ENCODE data around the gene AGPAT1.
A peak's percentile ranks its signal among the peaks of the same experiment; 100 is the strongest.
"Not testable (repeated sequence)": the region's sequence is repeated elsewhere in the genome, so short reads cannot be mapped to it uniquely, and the experiment has no call there.

AGPAT1 gene

DNA sequence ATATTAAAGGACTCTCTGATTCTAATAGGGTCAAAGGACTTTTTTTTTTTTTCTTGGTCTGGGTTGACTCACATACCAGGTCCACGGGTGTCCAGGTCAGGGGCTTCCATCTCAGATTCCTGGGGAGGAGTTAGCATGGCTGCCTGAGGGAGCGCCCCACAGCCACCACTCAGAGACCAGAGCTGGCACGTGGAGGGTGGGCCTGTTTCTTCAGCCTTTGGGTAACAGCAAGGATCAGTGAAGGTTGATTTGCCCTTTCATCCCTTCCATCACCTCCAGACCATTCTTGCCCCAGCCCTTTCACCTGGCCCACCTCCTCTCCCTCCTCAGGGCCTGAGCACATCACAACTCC lies 22.4 kb upstream of the AGPAT1 start:
- FAIRE-seq = no peak

DNA sequence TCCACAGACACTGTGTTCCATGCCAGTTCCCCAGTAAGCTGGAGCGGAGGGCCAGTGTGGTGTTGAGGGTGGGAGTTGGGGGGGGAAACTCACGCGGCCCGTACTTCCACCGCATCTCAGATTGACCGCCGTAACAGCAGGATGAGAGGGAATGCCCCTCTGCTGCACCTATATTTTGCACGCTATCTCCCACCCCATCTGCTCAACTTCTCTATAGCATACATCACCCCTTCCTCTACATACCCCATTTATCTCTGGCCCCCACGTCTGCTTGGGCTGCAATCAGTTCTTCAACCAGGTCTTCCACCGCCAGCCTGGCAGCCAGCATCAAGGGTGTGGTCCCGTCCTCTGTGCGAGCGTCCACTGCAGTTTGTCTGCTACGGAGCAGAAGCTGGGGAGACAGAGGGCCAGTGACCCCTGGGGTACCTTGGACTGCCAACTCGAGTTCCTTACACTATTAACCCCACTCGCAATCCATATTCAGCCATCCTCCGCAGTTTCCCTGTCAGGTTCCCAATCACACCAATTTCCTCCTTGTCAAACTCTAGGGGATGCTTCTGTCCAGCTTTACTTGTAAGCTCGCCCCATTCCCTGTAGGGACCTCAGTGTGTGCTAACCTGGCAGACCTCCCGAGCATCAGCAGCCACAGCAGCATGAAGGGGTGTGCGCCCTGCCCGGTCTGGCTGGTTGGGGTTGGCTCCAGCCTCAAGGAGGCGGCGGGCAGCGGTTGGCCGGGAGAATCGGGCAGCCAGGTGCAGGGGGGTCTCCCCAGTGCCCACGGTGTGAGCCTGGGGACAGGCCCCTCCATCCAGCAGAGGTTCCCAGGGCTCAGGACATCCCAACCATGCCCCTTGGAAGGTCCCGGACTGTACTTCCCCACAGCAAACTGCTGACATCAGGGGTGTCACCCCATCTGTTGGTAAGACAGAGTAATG lies 21.1 kb upstream of the AGPAT1 start:
- no peak for FAIRE-seq

DNA sequence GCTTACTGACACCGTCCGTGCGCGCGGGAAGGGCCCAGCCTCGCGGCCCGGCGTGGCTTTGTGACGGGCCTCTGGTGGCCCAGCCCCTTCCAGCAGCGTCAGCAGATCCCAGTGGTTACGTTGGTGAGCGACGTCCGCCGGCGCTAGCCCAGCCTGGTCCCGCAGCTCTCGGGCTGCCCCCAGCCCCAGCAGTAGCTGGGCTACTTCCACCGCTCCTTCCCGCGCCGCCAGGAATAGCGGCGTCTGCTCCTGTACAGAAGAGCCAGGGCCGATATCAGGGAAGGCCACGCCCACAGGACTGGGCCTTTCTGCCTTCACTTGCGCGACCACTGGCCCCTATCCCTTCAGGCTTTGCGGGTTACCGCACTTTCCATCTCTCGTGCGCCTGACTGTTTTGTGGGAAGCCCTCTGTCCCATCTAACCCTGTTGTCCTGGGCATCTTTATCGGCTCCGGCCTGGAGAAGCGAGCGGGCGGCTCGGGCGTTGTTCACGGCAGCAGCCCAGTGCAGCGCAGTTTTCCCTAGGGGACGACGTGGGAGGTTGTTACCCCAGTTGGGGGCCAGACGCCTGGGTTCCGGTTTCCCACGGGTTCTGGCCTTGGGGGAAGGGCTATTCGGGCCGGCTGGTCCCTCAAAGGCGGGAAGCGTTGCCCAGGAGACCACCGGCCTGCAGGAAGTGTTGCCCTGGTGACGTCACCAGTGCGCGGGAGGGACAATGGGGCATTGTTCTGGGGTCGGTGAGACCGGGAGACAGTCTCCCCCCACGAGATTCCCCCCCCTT lies 20.2 kb upstream of the AGPAT1 start:
- FAIRE-seq = no peak

DNA sequence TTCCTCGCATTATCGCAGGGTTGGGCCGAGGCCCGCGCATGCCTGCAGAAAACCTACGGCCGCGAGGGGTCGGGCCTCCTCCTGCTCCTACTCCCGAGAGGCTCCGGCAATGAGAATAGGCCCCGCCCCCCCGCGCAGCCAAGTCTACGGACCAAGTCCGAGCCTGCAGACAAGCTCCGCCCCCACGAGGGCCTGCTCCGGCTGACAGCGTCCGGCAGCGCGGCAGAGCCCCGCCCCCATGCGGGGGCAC lies 19.7 kb upstream of the AGPAT1 start:
- FAIRE-seq = peak; percentile 98

DNA sequence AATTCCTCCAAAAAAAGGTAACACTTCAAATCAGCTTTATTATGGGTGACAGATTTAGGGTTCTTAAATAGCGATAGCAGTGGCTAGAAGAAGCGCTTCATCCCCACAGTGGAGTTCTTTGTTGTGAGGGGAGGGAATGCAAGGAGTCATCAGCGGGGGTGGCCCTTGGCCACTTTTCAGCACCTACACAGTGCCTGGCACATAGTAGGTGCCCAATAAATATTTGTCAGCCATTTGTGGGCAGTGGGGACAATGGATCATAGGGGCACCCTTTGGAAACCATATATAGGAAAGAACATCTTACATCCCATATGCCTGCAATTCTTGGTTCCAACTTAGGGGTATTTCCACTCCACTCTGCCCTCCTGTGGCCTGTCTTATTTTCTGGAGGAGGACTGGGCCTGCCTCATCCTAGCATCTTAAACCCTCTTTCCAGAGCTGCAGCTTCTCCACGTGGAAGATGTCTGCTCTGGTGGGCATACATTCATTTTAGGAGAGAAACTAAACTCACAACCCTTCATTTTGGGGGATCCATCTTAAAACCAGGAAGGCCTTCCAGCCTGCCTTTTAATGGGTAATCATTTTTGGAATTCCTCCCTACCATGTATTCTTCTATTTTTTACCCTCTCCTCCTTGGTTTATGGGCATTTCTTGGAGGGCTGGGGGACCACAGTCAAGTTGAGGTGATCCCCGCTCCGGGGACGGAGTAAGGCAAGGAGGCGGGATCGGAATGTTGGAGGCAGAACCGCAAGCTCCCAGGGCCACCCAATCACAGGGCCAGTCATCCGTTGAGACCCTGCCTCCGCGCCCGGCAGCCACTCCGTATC lies 19.2 kb upstream of the AGPAT1 start:
- no peak for FAIRE-seq

DNA sequence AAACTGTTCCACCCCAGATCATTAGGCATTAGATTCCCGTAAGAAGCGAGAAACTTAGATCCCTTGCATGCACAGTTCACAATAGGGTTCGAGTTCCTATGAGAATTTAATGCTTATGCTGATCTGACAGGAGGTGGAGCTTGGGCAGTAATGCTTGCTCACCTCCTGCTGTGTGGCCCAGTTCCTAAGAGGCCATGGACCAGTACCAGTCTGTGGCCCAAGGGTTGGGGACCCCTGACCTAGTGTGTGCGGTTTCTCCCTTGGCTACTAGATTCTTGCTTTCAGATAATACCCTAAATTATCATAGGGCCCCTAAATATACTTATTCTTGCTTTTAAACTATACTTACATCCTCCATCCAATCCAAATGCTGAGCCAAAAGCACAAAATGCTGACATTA lies 18.5 kb upstream of the AGPAT1 start:
- FAIRE-seq = no peak

DNA sequence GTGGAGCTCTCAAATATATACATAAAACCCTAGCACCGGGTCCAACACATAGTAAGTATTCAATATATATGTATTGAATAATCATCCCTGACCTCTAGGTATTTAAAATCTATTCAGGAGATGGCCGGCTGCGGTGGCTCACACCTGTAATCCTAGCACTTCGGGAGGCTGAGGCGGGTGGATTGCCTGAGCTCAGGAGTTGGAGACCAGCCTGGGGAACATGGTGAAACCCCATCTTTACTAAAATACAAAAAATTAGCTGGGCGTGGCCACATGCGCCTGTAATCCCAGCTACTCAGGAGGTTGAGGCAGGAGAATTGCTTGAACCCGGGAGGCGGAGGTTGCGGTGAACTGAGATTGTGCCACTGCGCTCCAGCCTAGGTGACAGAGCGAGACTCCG lies 17.2 kb upstream of the AGPAT1 start:
- FAIRE-seq = not testable (repeated sequence)

DNA sequence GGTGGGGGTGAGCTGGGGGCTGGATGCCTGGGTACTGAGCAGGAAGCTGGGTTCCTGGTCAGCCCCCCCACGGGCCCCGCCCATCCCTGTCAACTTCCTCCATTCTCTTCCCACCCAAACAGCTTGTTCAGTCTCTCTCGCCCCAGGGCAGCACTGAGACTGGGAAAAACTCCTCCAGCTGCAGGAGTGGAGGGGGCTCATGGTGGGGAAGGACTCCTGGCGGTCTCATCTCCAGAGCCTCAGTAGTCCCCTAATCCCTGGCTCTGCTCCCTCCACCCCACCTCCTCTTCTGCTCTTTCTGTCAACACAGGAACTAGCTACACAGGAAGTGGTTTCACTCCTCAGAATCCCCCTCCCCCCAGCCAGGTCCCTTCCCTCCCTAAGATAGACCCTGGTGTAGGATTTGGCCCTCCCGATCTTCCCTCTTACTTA lies 16.7 kb upstream of the AGPAT1 start, which contains the start of gene GPSM3:
TSS of gene GPSM3 (minus strand) at position 36 of the 432 bp plus-strand sequence. CDS start 130 bp downstream, outside the sequence.
- no peak for FAIRE-seq

DNA sequence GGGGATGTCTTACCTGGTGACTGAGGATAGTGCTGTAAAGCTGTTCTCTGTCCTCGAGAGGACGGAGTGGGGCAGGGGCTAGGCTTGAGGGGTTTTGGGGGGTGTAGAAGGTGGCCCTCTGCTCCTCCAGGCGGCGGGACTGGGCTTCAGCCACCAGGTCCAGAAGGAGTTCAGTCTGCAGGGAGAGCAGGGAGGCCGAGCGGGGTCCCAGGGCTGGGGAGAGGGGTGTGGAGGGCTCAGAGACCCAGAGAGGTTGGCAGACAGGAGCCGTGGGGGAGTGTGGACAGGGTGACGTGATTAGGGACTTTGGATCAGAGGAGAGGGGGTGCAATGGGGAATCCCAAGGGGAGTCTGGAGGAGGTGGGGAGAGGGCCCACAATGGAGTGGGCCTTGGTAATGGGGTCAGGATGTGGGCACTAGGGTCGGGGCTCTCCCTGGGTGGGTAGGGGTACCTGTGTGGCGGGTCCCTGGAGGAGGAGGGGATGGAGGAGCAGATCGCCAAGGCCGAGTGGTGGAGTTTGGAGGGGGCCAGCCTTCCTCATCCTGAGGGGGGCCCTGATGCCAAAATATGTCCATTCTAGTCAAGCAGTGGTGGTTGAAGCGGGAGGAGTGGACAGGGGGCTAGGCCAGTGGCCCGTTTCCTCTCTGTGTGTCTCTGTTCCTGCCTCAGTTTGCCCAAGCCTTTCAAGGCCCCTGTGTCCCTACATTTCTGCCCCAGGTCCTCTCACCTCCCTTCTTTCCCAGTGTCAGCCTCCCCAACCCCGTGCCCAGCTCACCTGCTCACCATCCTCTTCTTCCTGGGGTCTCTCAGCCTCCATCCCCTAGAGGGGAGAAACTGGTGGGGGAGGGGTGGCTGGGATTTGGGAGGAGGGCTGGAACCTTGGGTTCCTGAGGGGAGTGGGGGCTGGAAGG lies 16.1 kb upstream of the AGPAT1 start:
- no peak for FAIRE-seq

DNA sequence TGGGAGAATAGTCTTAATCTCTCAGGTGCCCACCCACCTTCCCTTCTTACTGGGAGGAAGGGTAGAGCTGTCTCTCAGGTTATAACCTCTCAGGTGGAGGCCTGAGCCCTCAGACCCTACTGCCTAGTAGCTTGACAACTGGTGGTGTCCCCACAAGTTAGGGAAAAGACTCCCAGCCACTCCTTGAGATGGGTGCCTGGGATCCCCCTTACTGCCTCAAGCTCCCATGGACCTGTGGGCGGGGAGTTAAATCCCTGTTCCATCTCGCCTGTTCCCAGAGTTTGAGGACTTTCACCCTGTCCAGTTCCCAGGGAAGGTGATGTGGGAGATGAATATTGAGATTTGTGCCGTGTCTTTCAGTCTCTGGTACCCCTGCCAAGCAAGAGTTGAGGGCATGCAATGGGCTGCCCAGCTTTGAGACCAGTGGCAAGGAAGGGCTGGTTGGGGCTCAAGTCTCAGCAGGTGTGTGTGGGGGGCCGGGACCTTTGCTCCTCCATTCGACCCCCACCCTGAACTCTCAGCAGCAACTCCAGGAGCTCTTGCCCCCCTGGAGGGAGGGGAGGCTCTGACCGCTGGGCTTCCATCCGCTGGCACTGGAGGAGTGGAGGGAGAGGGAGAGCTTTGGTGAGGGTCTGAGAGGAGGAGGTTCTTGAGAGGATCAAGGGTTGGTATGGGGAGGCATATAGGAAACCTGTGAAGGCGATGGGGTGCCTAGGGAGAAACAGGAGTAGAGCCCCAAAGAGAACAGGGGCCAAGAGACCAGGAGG lies 15.2 kb upstream of the AGPAT1 start:
- FAIRE-seq = no peak

DNA sequence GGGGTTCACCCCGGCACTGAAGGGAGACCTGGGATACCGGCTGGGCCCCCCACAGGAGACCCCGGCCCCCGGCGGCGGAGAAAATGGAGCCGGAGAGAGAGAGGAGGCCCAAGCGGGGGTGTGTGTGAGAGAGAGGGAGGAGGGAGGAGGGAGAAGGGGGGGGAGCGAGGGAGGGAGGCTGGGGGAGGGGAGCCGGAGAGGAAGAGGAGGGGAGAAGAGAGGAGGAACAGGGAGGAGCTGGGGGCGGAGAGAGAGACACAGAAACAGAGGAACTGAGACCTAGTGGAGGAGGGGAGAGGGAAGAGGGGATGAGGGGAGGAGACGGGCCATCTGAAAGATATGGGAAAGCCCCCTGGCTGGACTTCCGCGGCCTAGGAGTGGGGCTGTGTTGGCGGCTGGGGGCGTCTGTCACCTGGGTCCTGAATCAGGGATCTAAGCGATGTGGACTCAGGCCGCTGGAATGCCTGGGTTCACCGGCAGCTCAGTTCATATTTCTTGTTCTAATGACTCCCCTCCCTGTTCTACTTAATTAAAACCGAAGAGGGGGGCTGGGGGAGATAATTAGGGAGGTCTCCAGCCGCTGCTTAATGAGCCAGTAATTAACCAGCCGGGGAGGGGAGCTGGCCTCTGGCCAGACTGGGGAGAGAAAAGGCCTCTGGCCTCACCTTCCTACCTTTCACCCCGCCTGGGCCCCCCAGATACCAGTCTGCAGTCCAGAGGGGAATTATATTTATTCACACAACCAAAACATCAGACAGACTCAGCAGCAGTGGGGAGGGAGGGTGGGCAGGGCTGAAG lies 14.4 kb upstream of the AGPAT1 start, which contains the start of gene PBX2:
TSS of gene PBX2 (minus strand) at position 149 of the 798 bp plus-strand sequence. CDS start 287 bp downstream, outside the sequence.
- no peak for FAIRE-seq

DNA sequence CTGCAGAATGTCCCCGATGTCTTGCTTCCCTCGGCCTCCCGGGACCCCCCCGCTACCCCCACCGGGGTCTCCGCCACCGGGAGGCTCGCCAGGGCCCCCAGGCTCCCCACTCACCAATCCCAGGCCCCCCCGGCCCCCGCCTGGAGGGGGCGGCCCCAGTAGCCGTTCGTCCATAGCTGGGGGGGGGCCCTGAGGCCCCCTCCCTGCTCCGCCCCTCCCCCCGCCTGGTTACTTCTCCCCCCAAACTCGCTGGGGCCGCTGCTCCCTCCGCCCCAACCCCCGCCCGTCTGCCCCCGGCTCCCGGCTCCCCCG lies 13.8 kb upstream of the AGPAT1 start:
- FAIRE-seq = no peak

DNA sequence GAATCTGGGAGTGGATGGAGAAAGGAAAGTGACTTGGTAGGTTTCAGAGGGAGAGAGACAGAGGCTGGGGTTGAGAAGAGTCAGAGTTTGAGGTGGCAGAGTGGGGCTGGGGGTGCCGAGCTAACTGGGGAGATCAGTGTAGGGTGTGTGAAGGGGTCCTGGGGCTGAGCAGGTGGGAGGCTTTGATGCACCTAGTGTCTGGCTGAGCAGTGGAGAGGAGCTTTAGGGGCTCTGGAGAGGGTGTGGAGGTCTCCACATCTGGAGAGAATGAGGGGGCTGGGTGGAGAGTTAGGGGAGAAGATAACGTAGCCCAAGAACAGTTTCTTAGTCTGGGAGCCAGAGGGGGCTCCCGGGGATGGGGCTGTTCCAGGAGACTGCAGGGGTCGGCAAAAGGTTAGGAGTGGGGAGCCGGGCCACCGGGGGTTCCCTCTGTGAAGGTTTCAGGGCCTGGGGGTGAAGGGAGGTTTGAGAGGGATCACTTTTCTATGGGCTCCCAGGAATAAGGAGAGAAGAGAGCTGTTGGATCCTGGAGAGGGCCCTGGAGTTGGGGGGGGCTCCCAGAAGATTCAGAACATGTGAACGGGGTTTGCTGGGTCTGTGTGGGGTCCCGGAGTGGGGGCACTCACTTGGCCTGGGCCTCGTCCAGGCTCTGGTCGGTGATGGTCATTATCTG lies 13.3 kb upstream of the AGPAT1 start:
- FAIRE-seq = no peak

DNA sequence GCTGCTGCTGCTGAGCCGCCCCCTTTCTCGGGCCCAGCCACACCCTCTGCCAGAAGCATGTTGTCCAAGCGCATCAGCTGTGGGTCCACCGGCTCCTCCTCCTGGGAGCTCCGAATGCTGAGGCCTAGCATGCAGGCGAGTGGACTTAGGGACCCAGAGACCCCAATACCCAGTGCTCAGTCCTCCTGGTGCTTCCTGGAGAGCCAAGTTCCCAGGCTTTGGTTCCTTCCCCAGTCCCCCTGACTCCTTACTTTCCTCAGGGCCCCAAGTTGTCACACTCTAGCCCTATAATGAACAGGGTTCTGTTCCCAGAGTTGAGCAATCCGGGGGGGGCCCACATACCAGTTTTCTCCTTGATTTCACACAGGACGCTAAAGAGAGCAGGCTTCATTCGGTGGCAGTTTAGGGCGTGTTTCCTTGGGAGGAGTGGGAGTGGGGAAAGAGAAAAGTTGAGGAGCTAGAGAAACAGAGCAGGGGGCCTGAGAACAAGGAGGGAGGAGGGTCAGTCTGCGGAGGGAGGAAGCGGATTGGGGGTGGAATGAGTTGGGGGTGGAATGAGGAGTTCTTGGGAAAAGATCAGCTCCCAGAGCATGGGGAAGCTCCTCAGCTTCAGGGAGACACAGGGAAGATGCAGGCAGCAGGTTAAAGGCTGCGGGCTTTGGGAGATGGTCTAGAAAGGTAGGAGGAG lies 12.6 kb upstream of the AGPAT1 start:
- no peak for FAIRE-seq

DNA sequence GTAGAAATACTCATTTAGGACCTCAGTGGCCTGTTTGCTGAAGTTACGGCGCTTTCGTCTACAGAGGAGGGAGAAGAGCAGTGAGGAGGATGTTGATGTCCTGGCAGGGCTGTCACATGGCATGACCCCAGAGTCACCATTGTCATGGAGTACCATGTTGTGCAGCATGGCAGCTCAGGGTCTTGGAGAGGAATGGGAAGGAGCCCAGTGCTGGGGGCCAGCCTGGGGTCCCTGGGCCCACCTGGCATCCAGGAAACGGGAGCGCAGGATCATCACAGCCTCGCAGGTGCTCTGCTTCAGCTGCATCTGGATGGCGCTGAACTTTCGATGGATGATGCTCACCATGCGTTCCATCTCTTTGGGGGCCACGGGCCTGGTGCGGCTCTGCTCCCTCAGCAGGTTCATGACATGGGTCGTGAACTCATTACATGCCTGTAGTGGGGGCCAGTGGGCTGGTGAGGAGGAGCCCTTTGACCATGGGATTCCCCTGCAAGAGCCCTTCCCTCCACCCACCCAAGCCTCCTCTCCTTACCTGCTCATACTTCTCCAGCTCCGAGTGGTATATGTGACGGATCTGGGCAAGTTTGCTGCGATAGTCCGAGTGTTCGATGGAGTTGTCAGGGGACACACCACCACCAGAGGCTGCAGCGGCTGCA lies 12.0 kb upstream of the AGPAT1 start:
- not testable (repeated sequence) for FAIRE-seq

DNA sequence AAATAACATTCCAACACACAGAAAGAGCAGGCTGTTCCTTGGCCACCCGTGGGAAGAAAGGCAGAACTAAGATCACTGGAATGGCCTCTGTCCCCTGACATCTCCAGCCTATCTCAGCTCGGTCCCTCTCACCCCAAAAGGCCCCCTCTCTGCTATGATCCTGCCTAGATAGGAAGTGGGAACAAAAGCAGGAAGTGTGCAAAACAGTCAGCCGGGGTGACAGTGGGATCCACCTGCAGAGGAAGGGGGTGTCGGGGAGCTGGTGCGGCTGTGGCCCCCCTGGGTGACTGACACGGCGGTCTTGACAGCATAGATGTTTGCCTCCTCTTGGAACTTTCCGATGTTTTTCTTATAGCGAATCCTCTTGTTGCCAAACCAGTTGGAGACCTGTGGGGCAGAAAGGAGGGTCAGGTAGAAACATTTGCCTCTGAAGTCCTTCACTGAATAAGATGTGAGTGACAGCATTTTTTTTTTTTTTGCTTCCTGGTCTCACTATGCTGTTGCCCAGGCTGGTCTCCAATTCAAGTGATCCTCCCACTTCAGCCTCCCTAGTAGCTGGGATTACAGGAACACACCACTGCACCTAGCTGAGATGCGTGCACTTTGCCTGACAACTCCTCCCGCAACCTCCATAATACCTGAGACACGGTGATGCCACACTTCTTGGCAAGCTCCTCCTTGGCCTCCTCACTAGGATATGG lies 11.3 kb upstream of the AGPAT1 start:
- no peak for FAIRE-seq

DNA sequence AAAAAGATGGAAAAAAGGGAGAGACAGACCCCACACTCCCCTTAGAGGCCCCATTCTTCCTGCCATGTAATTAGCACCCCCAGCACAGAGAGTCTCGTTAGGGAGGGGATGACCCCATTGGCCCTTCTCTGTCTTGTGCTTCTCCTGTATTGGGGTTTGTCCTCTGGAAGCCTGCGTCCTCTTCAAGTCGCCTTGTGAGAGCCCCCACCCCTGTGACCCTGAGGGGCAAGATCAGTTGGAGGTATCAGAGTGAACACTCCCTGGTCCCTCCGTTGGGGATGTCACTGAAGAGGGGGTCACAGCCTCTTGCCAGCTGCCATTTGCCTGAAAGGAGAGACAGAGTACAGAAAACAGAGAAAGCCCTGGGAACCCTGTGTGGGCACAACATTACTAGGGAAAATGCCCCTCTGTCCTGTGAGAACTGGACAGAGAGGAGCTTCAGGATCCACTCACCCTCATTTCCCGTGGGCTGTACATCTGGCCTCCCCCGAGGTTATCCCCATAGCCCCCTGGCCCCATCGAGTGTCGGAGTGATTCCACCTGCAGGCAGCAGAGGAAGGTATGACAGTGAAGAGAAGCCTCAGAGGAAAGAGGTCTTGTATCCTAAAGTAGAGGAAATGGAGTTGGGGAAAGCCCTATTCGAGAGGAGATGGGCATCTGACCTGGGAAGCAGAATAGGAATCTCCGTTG lies 10.4 kb upstream of the AGPAT1 start:
- FAIRE-seq = not testable (repeated sequence)
